C1 segment of cervical spinal cord (tissue), 14 donors: Measurements from ENCODE around the gene BARHL2.
A peak's percentile ranks its signal among the peaks of the same experiment; 100 is the strongest.

Experiments
- DNase-seq, 14 donors: peaks; one replicate each; lab custom pipeline; 2025; lab: John Stamatoyannopoulos, UW

BARHL2 gene

DNA sequence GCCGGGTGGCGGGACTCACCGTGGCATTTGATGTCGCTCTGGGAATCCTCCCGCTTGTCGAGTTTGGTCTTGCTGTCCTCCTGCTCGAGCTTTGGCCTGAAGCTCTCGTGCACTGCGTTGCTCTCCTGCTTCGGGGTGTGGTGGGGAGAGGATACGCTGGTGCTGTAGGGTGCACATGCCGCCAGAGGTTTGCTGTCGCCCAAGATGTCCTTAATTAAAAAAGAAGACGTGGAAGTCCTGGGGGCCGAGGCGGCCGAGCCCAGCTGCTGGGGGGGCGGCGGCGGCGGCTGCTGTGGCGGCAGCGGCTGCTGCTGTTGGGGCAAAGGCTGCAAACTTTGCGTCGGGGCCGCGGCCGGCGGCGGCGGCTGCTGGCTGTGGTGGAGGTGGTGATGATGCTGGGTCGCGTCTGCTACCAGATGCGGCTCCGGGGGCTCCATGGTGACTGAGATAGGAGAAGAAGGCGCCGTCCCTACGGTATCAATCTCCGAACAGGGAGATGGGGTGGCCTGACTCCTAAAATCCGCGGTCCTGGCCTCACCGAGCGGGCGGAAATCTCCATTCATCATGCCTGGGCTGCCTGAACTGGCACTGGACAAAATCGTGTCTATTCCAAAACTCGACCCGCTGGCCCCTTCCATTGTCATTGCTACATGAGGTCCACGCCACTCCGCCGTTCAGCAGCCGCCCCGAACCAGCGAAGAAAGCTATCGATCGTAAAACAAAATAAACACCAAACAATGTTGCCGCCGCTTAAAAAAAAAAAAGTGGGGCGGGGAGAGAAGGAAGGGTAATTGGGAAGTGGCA lies at the start of gene BARHL2:
Gene BARHL2, minus strand, starts transcription at position 751 of the 804 bp plus-strand sequence. Its CDS starts 107 bp downstream, at position 644.
- peak in 1 of 14 donors; percentile 55 for DNase-seq

- DNase-seq, result no peak
Observed at GRCh38 chr1:90763930-90764329, 46.8 kb upstream of the BARHL2 start.

DNA sequence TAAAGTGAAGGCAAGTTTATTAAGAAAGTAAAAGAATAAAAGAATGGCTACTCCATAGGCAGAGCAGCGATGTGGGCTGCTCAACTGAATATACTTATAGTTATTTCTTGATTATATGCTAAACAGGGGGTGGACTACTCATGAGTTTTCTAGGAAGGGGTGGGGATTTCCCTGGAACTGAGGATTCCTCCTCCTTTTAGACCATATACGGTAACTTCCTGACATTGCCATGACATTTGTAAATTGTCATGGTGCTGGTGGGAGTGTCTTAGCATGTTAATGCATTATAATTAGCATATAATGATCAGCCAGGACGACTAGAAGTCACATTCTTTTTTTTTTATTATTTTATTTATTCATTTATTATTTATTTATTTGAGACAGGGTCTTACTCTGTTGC lies 46.4 kb upstream of the BARHL2 start:
- no peak for DNase-seq

GRCh38 chr1:90761781-90762589 lies 44.9 kb upstream of the BARHL2 start:
- peak in 1 of 14 donors; percentile 7 for DNase-seq

DNA sequence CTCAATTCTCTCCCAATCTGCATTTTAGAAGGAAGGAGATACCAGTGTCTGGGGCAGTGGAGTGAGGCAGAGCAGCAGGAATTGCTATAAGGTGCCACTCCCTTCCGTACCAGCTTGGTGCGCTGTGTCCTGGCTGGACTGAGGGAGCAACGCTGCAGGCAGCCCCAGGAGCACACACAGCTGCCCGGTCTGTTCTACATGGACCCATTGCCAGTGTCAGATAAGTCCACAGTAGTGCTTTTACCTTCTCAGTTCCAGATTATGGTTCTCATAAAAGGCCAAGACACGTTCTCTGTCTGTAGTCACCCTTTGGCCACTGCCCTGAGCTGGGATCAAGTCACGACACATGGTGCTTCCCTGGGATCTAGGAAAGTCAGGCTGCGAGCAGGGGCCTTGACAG lies 44.1 kb upstream of the BARHL2 start:
- DNase-seq, result no peak

DNA sequence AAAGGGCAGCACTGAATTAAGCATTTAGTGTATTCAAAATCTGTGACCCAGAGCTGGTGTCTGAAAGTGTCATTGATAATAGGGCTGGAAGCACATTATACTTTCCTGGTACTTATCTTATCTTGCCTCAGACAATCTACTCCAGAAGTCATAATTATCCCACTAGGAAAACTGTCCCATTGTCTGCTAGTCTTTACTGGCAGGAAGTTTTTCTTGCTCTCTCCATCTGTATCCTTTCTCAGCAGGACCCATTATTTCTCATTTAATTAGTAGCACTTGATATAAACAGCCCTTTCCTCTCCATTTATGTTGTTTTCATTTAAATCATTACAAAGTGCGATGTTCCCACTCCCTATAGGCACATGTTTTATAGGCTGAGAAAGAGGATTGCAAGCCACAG lies 36.5 kb upstream of the BARHL2 start:
- DNase-seq, result no peak

- DNase-seq, result no peak
Observed at GRCh38 chr1:90748668-90749067, 31.6 kb upstream of the BARHL2 start.

DNA sequence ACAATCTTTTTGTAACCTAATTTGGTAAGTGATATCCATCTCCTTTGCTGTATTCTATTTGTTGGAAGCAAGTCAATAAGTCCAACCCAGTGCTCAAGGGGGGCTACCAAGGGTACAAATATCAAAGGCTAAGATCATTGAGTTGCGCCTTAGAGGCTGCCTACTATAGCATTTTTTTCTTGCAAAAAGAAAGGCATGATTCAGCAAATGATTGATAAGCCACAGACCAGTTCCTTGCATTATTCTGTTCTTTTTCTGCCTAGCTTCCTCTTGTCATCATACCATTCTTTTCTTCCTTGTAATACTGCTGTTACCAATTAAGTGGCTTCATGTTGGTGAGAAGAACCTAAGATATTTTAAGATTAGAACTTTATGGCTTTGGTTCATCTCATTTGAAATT lies 29.8 kb upstream of the BARHL2 start:
- no peak for DNase-seq

- DNase-seq, result no peak
Observed at GRCh38 chr1:90745972-90746371, 28.9 kb upstream of the BARHL2 start.

- peak in 1 of 14 donors; percentile 68 for DNase-seq
Observed at GRCh38 chr1:90732136-90732535, 15.0 kb upstream of the BARHL2 start.

GRCh38 chr1:90731382-90732050 lies 14.4 kb upstream of the BARHL2 start:
- DNase-seq, result peak in 1 of 14 donors; percentile 61

DNA sequence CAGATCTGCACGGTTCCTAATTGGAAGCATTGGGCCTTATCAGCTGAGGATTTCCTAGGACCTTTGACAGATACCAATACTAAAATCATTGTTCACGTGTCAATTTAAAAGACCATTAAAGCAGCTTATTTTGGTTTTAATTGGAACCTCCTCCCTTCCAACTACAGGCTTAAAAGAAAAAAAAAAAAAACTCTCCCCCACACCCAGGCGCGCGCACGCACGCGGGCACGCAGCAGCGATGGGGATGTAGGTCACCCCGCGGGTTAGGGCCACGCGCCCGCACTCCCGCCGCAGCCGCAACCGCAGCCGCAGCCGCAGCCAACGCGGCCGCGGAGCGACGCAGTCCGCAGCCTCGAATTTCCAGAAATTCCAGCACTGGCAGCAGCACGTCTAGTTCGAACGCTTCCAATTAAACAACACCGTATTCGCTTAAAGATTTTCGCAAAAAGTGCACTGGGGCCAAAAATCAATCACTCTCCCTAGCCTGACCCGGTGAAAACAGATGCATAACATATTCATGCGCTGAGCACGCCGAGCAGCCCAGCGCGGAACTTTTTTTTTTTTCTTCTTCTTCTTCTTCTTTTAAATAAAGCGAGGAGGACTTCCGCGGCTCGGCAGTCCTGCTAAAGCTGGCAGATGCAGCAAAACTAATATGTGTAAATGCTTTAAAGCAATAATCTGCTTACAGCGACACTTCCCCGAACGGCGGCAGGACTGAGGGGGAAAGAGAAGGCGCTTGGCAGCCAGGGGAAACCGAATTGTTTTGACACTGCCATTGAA lies 13.3 kb upstream of the BARHL2 start:
- DNase-seq, result peak in 1 of 14 donors; percentile 76

GRCh38 chr1:90729504-90730242 lies 12.6 kb upstream of the BARHL2 start:
- peak in 1 of 14 donors; percentile 35 for DNase-seq

DNA sequence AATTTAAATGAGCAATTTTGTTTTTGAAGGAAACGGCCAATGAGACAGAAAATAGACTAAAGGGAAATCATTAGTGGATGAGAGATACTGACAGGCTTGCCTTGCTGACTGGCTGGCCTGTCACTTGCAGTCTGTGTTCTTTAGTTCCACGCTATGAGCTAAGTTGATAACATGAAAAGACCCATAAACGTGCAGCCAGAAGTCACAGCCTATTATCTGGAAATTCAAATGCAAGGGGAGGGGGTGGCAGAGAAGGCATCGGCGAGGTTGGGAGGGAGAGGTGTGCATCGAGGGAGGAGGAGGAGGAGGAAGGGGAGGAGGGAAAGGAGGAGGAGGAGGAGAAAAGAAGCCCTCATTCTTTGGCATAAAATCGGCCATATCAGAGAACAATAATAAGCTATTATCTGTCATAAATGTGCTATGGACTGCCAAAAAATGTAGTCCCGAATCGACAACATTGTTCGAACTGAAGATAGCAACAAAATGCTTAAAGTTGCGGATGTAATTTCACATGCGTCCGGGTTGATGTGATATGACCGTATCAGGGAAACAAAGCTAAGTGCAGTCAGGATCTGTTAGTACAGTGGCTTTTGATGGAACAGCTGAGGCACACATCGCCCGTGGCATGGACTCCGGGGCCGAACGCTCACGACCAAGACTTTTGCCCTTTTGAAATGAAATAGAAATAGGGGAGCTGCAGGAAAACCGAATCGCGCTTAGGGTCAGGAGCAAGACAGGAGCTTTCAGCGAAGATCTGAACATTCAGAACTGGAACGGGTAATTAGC lies 11.6 kb upstream of the BARHL2 start:
- peak in 1 of 14 donors; percentile 50 for DNase-seq

- peak in 1 of 14 donors; percentile 46 for DNase-seq
Observed at GRCh38 chr1:90727917-90728501, 10.9 kb upstream of the BARHL2 start.

DNA sequence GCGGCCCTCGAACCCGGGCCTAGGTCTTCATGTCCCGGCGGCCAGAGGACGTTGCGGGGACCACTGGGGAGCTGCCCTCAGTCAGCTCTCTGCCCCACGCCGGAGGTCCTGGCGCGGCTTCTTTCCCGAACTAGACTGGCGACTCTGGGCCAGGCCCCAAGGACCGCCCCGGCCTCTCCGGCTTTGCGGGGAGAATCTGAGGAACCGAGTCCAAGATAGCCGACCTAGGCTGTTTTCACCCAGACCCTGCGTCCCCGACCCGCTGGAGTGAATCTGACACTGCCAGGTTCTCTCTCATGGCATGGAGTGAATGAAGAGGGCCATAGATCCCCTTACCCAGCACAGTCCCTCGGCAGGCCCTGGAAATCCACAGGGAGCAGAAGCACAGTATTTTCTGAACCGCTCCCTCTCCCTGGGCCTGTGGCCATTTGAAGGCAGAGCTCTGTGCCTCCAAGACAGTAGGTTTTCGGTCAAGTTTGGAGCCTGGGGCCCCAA lies 9.9 kb upstream of the BARHL2 start:
- peak in 1 of 14 donors; percentile 15 for DNase-seq

- peak in 1 of 14 donors; percentile 29 for DNase-seq
Observed at GRCh38 chr1:90726425-90726985, 9.4 kb upstream of the BARHL2 start.

GRCh38 chr1:90725657-90726424 lies 8.7 kb upstream of the BARHL2 start:
- DNase-seq, result peak in 1 of 14 donors; percentile 71
